ENCODE measurements around the gene LRFN5. TPM values are rescaled to one million over a fixed set of nuclear protein-coding genes. Genes with fewer than 3 reads are reported as not detected.

LRFN5 gene
- total and polyA plus RNA-seq, 9 of the 15 experiments (the other 6 are each of a cell fraction or from before 2014, with no cell fraction given), result 0.01 to 0.27 (median 0.09) TPM; not detected in 1

DNA sequence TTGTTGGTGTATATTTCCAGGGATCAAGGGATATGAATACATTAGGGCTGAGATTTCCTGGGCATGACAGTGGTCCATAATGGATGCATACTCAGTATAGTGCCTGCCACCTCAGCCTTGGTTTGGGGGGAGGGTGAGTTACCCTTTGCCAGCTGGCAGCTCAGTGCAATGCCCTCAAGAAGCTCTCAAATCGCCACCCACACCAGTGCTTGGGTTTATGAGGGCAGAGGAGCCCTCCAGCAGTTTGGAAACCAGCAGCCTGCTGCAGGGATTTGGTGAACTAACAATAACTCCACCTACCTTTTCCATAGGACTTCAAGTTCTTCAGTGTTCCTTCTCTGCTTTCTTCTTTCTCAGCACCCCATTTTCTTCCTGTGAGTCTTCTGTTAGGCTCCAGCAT lies 218.9 kb downstream of the LRFN5 start:
- Histone ChIP-seq H3K4me1 (replicated peaks in 1 of 2; ENCODE audit: control insufficient read depth in 2 of 2, insufficient read depth in 2 of 2, low read length in 2 of 2) (no peaks in the 10 kb centered on the region), H3K4me2 (ENCODE audit: insufficient read depth, low read length) (no peak overlapping the region), H3K9me3 (replicated peaks; ENCODE audit: control insufficient read depth, insufficient read depth, low read depth, low read length) (no peaks in the 10 kb centered on the region; the same call in 1 of the 2 replicates), H3K27me3 (ENCODE audit: control insufficient read depth in 2 of 2, insufficient read depth in 2 of 2, low read length in 2 of 2) (no peaks in the 10 kb centered on the region), H3K9ac (ENCODE audit: insufficient read depth in 1 of 2, low read depth in 2 of 2, low read length in 2 of 2) (no peak overlapping the region), H3K27ac (ENCODE audit: extremely low read depth, low read depth, low read length) (no peak overlapping the region), H2AFZ (ENCODE audit: low read depth, low read length) (no peak overlapping the region), H3K36me3 (ENCODE audit: control insufficient read depth, insufficient read depth, low read length) (no peaks in the 10 kb centered on the region), H3K4me3 (no peak overlapping the region), H3K79me2 (ENCODE audit: control insufficient read depth, insufficient read depth, low read length) (no peaks in the 10 kb centered on the region), H3K9me1 (ENCODE audit: control insufficient read depth, insufficient read depth, low read length) (no peaks in the 10 kb centered on the region), H4K20me1 (replicated peaks; ENCODE audit: control insufficient read depth, insufficient read depth, low read length) (no peaks in the 10 kb centered on the region)
- intact Hi-C loops (cut with micrococcal nuclease) (no loop called here), in situ Hi-C loops (cut with MboI) (no loop called here)
- ChIA-PET CTCF (ENCODE audit: low intra/inter-chr PET ratio) (no interaction called here), POLR2A (no interaction called here)
- ATAC-seq (no peak), FAIRE-seq (no peak), DNase-seq (ENCODE audit: extremely low read depth in 1 of 4, low spot score in 3 of 4) (no peak)
- BruUV-seq (replicated peaks), result no TSS peak
- TF ChIP-seq, protein P1, sequence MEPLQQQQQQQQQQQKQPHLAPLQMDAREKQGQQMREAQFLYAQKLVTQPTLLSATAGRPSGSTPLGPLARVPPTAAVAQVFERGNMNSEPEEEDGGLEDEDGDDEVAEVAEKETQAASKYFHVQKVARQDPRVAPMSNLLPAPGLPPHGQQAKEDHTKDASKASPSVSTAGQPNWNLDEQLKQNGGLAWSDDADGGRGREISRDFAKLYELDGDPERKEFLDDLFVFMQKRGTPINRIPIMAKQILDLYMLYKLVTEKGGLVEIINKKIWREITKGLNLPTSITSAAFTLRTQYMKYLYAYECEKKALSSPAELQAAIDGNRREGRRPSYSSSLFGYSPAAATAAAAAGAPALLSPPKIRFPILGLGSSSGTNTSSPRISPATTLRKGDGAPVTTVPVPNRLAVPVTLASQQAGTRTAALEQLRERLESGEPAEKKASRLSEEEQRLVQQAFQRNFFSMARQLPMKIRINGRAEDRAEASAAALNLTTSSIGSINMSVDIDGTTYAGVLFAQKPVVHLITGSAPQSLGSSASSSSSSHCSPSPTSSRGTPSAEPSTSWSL (CRISPR knock-in tag; IDR thresholded peaks at IDR 0.05; ENCODE audit: borderline replicate concordance), result no peak
- TF ChIP-seq, protein P2, sequence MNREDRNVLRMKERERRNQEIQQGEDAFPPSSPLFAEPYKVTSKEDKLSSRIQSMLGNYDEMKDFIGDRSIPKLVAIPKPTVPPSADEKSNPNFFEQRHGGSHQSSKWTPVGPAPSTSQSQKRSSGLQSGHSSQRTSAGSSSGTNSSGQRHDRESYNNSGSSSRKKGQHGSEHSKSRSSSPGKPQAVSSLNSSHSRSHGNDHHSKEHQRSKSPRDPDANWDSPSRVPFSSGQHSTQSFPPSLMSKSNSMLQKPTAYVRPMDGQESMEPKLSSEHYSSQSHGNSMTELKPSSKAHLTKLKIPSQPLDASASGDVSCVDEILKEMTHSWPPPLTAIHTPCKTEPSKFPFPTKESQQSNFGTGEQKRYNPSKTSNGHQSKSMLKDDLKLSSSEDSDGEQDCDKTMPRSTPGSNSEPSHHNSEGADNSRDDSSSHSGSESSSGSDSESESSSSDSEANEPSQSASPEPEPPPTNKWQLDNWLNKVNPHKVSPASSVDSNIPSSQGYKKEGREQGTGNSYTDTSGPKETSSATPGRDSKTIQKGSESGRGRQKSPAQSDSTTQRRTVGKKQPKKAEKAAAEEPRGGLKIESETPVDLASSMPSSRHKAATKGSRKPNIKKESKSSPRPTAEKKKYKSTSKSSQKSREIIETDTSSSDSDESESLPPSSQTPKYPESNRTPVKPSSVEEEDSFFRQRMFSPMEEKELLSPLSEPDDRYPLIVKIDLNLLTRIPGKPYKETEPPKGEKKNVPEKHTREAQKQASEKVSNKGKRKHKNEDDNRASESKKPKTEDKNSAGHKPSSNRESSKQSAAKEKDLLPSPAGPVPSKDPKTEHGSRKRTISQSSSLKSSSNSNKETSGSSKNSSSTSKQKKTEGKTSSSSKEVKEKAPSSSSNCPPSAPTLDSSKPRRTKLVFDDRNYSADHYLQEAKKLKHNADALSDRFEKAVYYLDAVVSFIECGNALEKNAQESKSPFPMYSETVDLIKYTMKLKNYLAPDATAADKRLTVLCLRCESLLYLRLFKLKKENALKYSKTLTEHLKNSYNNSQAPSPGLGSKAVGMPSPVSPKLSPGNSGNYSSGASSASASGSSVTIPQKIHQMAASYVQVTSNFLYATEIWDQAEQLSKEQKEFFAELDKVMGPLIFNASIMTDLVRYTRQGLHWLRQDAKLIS (CRISPR knock-in tag; IDR thresholded peaks at IDR 0.05), result no peak
- no peak for TF ChIP-seq MAFG (tag; conservative IDR thresholded peaks at IDR 0.05)
- TF ChIP-seq, protein P3, sequence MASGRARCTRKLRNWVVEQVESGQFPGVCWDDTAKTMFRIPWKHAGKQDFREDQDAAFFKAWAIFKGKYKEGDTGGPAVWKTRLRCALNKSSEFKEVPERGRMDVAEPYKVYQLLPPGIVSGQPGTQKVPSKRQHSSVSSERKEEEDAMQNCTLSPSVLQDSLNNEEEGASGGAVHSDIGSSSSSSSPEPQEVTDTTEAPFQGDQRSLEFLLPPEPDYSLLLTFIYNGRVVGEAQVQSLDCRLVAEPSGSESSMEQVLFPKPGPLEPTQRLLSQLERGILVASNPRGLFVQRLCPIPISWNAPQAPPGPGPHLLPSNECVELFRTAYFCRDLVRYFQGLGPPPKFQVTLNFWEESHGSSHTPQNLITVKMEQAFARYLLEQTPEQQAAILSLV (tag; IDR thresholded peaks at IDR 0.05), result no peak
- 0% methylated on average over 1 of the region's 1 CpG for WGBS (ENCODE audit: insufficient coverage, low coverage, missing lambda C conversion rate)

All from K562 (cell line).